ENCODE measurements around the gene GIT1. TPM values are rescaled to one million over a fixed set of nuclear protein-coding genes. Genes with fewer than 3 reads are reported as not detected.

GIT1 gene
- total RNA-seq, 1 experiment from 2014 or later: 41.3 TPM

- DNase-seq (ENCODE audit: extremely low read depth, low read depth): no peak
Measured at GRCh38 chr17:29582772-29583171, 6.7 kb downstream of the GIT1 start.

- no peak for DNase-seq (ENCODE audit: extremely low read depth, low read depth)
Measured at GRCh38 chr17:29582254-29582765, 7.1 kb downstream of the GIT1 start.

- DNase-seq (ENCODE audit: extremely low read depth, low read depth): no peak
Measured at GRCh38 chr17:29581583-29582253, 7.7 kb downstream of the GIT1 start.

GRCh38 chr17:29579866-29580771, 9.3 kb downstream of the GIT1 start:
- DNase-seq (ENCODE audit: extremely low read depth, low read depth): peak; percentile 87

- DNase-seq (ENCODE audit: extremely low read depth, low read depth): no peak
Measured at GRCh38 chr17:29578626-29579485, 10.6 kb downstream of the GIT1 start.

- no peak for DNase-seq (ENCODE audit: extremely low read depth, low read depth)
Measured at GRCh38 chr17:29577385-29578211, 11.8 kb downstream of the GIT1 start.

GRCh38 chr17:29577001-29577370, 12.5 kb downstream of the GIT1 start:
- DNase-seq (ENCODE audit: extremely low read depth, low read depth): no peak

GRCh38 chr17:29576214-29577000, 13.0 kb downstream of the GIT1 start:
- no peak for DNase-seq (ENCODE audit: extremely low read depth, low read depth)

- no peak for DNase-seq (ENCODE audit: extremely low read depth, low read depth)
Measured at GRCh38 chr17:29575511-29576213, 13.8 kb downstream of the GIT1 start.

- no peak for DNase-seq (ENCODE audit: extremely low read depth, low read depth)
Measured at GRCh38 chr17:29574732-29575510, 14.5 kb downstream of the GIT1 start.

- DNase-seq (ENCODE audit: extremely low read depth, low read depth): no peak
Measured at GRCh38 chr17:29573871-29574731, 15.3 kb downstream of the GIT1 start.

GRCh38 chr17:29573558-29573869, 15.9 kb downstream of the GIT1 start:
- no peak for DNase-seq (ENCODE audit: extremely low read depth, low read depth)

- DNase-seq (ENCODE audit: extremely low read depth, low read depth): no peak
Measured at GRCh38 chr17:29572691-29573557, 16.5 kb downstream of the GIT1 start.

- no peak for DNase-seq (ENCODE audit: extremely low read depth, low read depth)
Measured at GRCh38 chr17:29571883-29572681, 17.4 kb downstream of the GIT1 start.

- DNase-seq (ENCODE audit: extremely low read depth, low read depth): no peak
Measured at GRCh38 chr17:29571486-29571882, 18.0 kb downstream of the GIT1 start.

Measured in NCI-H460 (cell line).